Measurements from ENCODE around the gene RSL1D1. TPM values are rescaled to one million over a fixed set of nuclear protein-coding genes. Genes with fewer than 3 reads are reported as not detected.

RSL1D1 gene
- total and polyA plus RNA-seq, 10 of the 15 experiments (the other 5 are each of a cell fraction or from before 2014, with no cell fraction given): 106 to 535 (median 304) TPM

- SMC1A ChIA-PET (ENCODE audit: uncharacterized antibody, unreplicated experiment): interaction anchor here (0.7 to 11.9 kb wide), 8 partner anchors 8 to 86 kb away, joined by 3 to 124 read pairs (median 6); partner anchors contain the start of gene TXNDC11
- intact Hi-C loops (cut with micrococcal nuclease; ENCODE audit: unreplicated experiment) (no loop called here), in situ Hi-C loops (cut with MboI) (loop anchor here (25.0 kb wide), 1 partner anchor 263 kb away; a partner anchor contains a TSS)
- no peak for DNase-seq (ENCODE audit: low read depth, low spot score)
- POLR2A ChIA-PET: interaction anchor here (1.8 to 12.7 kb wide), 4 partner anchors 9 to 60 kb away, joined by 7 to 410 read pairs (median 92); partner anchors contain the start of gene TXNDC11
- no peak for ATAC-seq
- BruUV-seq (replicated peaks): no TSS peak
- CTCF ChIA-PET: interaction anchor here (0.8 to 5.3 kb wide), 3 partner anchors 23 to 58 kb away, joined by 4 to 42 read pairs (median 34); partner anchors contain the start of gene TXNDC11
- Histone ChIP-seq H3K27me3 (replicated peaks in 1 of 2; ENCODE audit: control insufficient read depth in 2 of 2, insufficient read depth in 2 of 2, low read length in 1 of 2) (no peaks in the 10 kb centered on the region), H3K4me1 (ENCODE audit: control insufficient read depth, insufficient read depth, low read length) (peaks cover 21% of the 10 kb centered on the region), H4K20me1 (ENCODE audit: control insufficient read depth, insufficient read depth) (no peaks in the 10 kb centered on the region), H3K79me2 (ENCODE audit: control insufficient read depth, insufficient read depth, low read length) (peaks cover 48% of the 10 kb centered on the region), H3K9me3 (replicated peaks; ENCODE audit: control insufficient read depth, insufficient read depth, low read length) (no peaks in the 10 kb centered on the region), H3K4me3 (peak overlapping the region; percentile 99), H3K4me2 (ENCODE audit: control insufficient read depth, insufficient read depth) (peak overlapping the region; percentile 93), H3K36me3 (ENCODE audit: control insufficient read depth in 2 of 2, insufficient read depth in 2 of 2, low read length in 1 of 2) (no peaks in the 10 kb centered on the region), H3K27ac (ENCODE audit: control insufficient read depth, insufficient read depth) (peak overlapping the region; percentile 76), H2AFZ (ENCODE audit: control insufficient read depth, low read depth, low read length) (peak overlapping the region; percentile 17; the same call in 1 of the 2 replicates), H3K9ac (ENCODE audit: control insufficient read depth, insufficient read depth, low read length) (peak overlapping the region; percentile 53)
- 39% methylated on average over 3 of the region's 3 CpGs for WGBS (ENCODE audit: insufficient coverage, insufficient replicate concordance, low lambda C conversion rate, missing lambda C conversion rate)
- FAIRE-seq: peak; percentile 23
- TF ChIP-seq CEBPB (IDR thresholded peaks at IDR 0.05; ENCODE audit: borderline replicate concordance in 1 of 2, low read depth in 2 of 2, low read length in 2 of 2) (no peak), CHD2 (IDR thresholded peaks at IDR 0.05; ENCODE audit: borderline replicate concordance, low read depth, low read length) (no peak), BACH1 (IDR thresholded peaks at IDR 0.05; ENCODE audit: borderline replicate concordance) (no peak), RUNX3 (IDR thresholded peaks at IDR 0.05; ENCODE audit: low read length) (peak; percentile 62), IRF5 (IDR thresholded peaks at IDR 0.05; ENCODE audit: borderline replicate concordance) (no peak), SREBF1 (IDR thresholded peaks at IDR 0.05; ENCODE audit: low read length) (no peak), NR2F1 (conservative IDR thresholded peaks at IDR 0.05) (no peak), EED (IDR thresholded peaks at IDR 0.05; ENCODE audit: low read depth) (peak; percentile 50; the same call in 1 of the 2 replicates), IKZF2 (IDR thresholded peaks at IDR 0.05) (peak; percentile 24 to 68; a peak in 2 of 4 replicates), PAX5 (IDR thresholded peaks at IDR 0.05; ENCODE audit: borderline replicate concordance, low read depth, low read length) (no peak), EZH2 (IDR thresholded peaks at IDR 0.05; ENCODE audit: borderline replicate concordance, control insufficient read depth, low read depth, low read length) (no peak), YBX1 (IDR thresholded peaks at IDR 0.05) (no peak), IKZF1 (conservative IDR thresholded peaks at IDR 0.05) (peak; percentile 54), LARP7 (IDR thresholded peaks at IDR 0.05) (no peak), SPI1 (IDR thresholded peaks at IDR 0.05; ENCODE audit: borderline replicate concordance, insufficient read depth, low read depth, low read length) (peak; percentile 6; the same call in 1 of the 2 replicates), RELB (IDR thresholded peaks at IDR 0.05; ENCODE audit: low read depth) (0 out of 2 replicates have a peak, but pooled peaks have one; percentile 12), KAT2A (conservative IDR thresholded peaks at IDR 0.05; ENCODE audit: control insufficient read depth, low read depth, low read length) (no peak)
- RAD21 ChIA-PET (ENCODE audit: unreplicated experiment): interaction anchor here (0.7 to 10.7 kb wide), 10 partner anchors 16 to 149 kb away, joined by 3 to 174 read pairs (median 20); partner anchors contain the start of gene TXNDC11
These were observed 51.0 kb downstream of the RSL1D1 start for GRCh38 chr16:11800382-11800718.

Measured in GM12878 (cell line).